ENCODE results near the gene RANBP10.

DNA sequence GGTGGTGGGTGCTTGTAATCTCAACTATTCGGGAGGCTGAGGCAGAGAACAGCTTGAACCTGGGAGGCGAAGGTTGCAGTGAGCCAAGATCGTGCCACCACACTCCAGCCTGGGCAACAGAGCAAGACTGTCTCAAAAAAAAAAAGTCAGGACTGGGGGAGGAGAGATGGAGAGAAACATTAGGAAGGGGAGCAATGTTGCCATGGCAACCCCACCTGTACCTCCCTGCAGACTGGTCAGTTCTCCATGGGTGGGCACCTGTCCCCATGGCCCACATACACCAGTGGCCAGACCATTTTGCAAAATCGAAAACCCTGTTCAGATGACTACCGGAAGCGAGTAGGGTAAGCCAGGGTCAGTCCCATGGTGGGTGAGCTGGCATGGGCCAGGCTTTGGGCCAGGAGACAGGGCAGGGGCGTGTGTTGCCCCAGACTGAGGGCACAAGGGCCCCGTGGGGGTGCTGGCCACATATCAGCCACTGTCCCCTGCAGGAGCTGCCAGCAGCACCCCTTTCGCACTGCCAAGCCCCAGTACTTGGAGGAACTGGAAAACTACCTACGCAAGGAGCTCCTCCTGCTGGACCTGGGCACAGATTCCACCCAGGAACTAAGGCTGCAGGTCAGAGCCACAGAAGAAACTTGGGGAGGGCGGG is 14.4 kb upstream of the RANBP10 start:
- TF ChIP-seq, protein P1, sequence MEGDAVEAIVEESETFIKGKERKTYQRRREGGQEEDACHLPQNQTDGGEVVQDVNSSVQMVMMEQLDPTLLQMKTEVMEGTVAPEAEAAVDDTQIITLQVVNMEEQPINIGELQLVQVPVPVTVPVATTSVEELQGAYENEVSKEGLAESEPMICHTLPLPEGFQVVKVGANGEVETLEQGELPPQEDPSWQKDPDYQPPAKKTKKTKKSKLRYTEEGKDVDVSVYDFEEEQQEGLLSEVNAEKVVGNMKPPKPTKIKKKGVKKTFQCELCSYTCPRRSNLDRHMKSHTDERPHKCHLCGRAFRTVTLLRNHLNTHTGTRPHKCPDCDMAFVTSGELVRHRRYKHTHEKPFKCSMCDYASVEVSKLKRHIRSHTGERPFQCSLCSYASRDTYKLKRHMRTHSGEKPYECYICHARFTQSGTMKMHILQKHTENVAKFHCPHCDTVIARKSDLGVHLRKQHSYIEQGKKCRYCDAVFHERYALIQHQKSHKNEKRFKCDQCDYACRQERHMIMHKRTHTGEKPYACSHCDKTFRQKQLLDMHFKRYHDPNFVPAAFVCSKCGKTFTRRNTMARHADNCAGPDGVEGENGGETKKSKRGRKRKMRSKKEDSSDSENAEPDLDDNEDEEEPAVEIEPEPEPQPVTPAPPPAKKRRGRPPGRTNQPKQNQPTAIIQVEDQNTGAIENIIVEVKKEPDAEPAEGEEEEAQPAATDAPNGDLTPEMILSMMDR (IDR thresholded peaks at IDR 0.05): no peak
- no peak for TF ChIP-seq POLR2A (IDR thresholded peaks at IDR 0.05)

All from esophagus squamous epithelium (tissue), 4 donors.